PC-3 (cell line): ENCODE results near the gene NPLOC4. TPM values are rescaled to one million over a fixed set of nuclear protein-coding genes. Genes with fewer than 3 reads are reported as not detected.

ENCODE experiments used
- ATAC-seq: fragments of 200-7000 bp; cut with Tn5 transposase; 2 replicates; pipeline ENCODE4 v1.9.1; 2020; ENCODE audit warnings: mild to moderate bottlenecking, moderate library complexity
- BruUV-seq: library from RNA; stranded (reverse); fragments of 400-500 nt; replicated peaks from 2 replicates; lab custom pipeline; 2021; lab: Mats Ljungman, UMichigan
- CTCF ChIA-PET: fragments of 300-600 bp; sonication (Branson Sonifier 250); formaldehyde crosslinking; loops from one replicate; lab custom pipeline; 2022; ENCODE audit warnings: antibody characterized with exemption; lab: Charles Lee
- POLR2A ChIA-PET: fragments of 300-600 bp; sonication (Branson Sonifier 250); formaldehyde crosslinking; loops from one replicate; lab custom pipeline; 2022; ENCODE audit warnings: antibody characterized with exemption; ENCODE audit not compliant: unreplicated experiment; lab: Charles Lee
- DNase-seq: peaks from one replicate; pipeline ENCODE4 v3.0.0-alpha.2; 2015
- H2AFZ ChIP-seq: fragments of 300-600 bp; sonication (generic); 2 replicates; pipeline ENCODE4 v1.6.0; 2016; ENCODE audit warnings: antibody characterized with exemption, low read length
- H3F3A ChIP-seq: fragments of 300-600 bp; sonication (generic); one replicate; pipeline ENCODE4 v1.6.0; 2017; ENCODE audit warnings: antibody characterized with exemption, low read length, control low read depth, mild to moderate bottlenecking; ENCODE audit not compliant: unreplicated experiment
- H3K27ac ChIP-seq: fragments of 300-600 bp; sonication (generic); 2 replicates; pipeline ENCODE4 v1.5.1; 2016; ENCODE audit warnings: mild to moderate bottlenecking, low read length
- H3K27me3 ChIP-seq: fragments of 300-600 bp; sonication (generic); 2 replicates; pipeline ENCODE4 v1.6.1; 2016; ENCODE audit warnings: low read length, mixed read lengths
- H3K36me3 ChIP-seq: fragments of 300-600 bp; sonication (generic); 2 replicates; pipeline ENCODE4 v1.6.1; 2016; ENCODE audit warnings: low read depth, mixed run types, low read length, mixed read lengths
- H3K4me1 ChIP-seq: fragments of 300-600 bp; sonication (generic); 2 replicates; pipeline ENCODE4 v1.5.1; 2016; ENCODE audit warnings: low read length; ENCODE audit not compliant: insufficient read depth
- H3K4me2 ChIP-seq: fragments of 300-600 bp; sonication (generic); 2 replicates; pipeline ENCODE4 v1.6.0; 2016; ENCODE audit warnings: low read length
- H3K4me3 ChIP-seq: fragments of 300-600 bp; sonication (generic); 2 replicates; pipeline ENCODE4 v1.5.1; 2016; ENCODE audit warnings: mild to moderate bottlenecking, low read length, mixed read lengths
- H3K79me2 ChIP-seq: fragments of 300-600 bp; sonication (generic); 2 replicates; pipeline ENCODE4 v1.6.1; 2017; ENCODE audit warnings: low read length, mixed read lengths
- H3K9ac ChIP-seq: fragments of 300-600 bp; sonication (generic); 2 replicates; pipeline ENCODE4 v1.6.0; 2016; ENCODE audit warnings: mild to moderate bottlenecking, low read length
- H3K9me2 ChIP-seq: fragments of 300-600 bp; sonication (generic); replicated peaks from 2 replicates; pipeline ENCODE4 v1.6.1; 2016; ENCODE audit warnings: mixed run types, low read length, mixed read lengths
- H3K9me3 ChIP-seq: fragments of 300-600 bp; sonication (generic); 2 replicates; pipeline ENCODE4 v1.6.1; 2016; ENCODE audit warnings: low read length, mixed read lengths
- H4K20me1 ChIP-seq: fragments of 300-600 bp; sonication (generic); 2 replicates; pipeline ENCODE4 v1.6.1; 2016; ENCODE audit warnings: low read length, mixed read lengths
- EZH2 ChIP-seq: fragments of 300-600 bp; sonication (generic); IDR thresholded peaks from one replicate; pipeline ENCODE4 v1.6.1; 2017; ENCODE audit warnings: antibody characterized with exemption, mild to moderate bottlenecking, low read length; ENCODE audit not compliant: unreplicated experiment
- EZH2phosphoT487 ChIP-seq: fragments of 300-600 bp; sonication (generic); IDR thresholded peaks from 2 replicates; pipeline ENCODE4 v1.6.1; 2018; ENCODE audit warnings: mild to moderate bottlenecking, antibody characterized with exemption, low read length, borderline replicate concordance
- intact Hi-C: fragments of 100-400 bp; cut with micrococcal nuclease; formaldehyde crosslinking; loops from 2 replicates; pipeline ENCODE4 v1.9.0; 2023
- total RNA-seq: library from RNA; depleted of rRNA; stranded (reverse); fragments of >200 nt; gene quantifications from 2 replicates; pipeline ENCODE4 v1.2.3, GENCODE V29; 2014
- TF ChIP-seq, protein P1 (sequence below): fragments of 300-600 bp; sonication (generic); conservative IDR thresholded peaks from 2 replicates; pipeline ENCODE4 v1.5.1; 2017; ENCODE audit warnings: antibody characterized with exemption, low read depth, mild to moderate bottlenecking, low read length

Gene NPLOC4
- total RNA-seq, 1 experiment from 2014 or later = 109 TPM

DNA sequence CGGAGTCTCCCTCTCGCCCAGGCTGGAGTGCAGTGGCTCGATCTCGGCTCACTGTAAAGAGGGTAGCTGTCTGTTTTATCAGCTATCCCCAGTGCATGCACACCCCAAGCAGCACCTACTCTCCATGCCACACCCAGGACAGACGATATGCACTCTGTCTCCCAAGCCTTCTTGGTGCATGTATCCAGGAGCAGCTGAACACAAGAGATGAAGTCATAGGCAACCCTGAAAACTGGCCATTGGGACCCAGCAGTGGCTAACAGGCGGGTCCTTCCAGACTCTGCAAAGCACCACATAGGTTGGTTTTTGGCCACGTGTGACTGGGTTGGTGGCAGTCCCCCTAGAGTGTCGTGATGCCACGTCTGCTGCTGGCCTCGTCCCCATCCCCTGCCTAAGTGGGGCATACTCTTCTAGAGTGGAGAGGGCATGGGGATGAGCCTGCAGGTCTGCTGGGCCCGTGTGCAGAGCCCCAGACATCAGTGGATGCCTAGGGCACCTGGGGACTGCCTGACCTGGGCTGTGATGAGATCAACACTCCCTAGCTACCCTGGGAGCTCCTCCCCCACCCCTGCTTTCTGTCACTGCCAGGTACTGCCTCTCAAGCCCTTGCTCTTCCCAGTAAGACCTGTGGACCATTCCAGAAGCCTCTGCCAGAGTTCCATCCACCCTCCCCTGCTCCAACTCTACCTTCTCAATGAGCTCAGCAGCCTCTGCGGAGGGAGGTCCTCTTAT lies 10.1 kb upstream of the NPLOC4 start:
- no peak for DNase-seq
- intact Hi-C loops = no loop called here
- Histone ChIP-seq H3K27me3 (no peaks in the 10 kb centered on the region), H3K36me3 (no peaks in the 10 kb centered on the region), H3K79me2 (no peaks in the 10 kb centered on the region), H3K4me2 (no peak overlapping the region), H3K27ac (no peak overlapping the region), H3K4me3 (no peak overlapping the region), H3K9me3 (no peaks in the 10 kb centered on the region), H4K20me1 (no peaks in the 10 kb centered on the region), H3K9ac (no peak overlapping the region), H2AFZ (no peak overlapping the region), H3F3A (no peaks in the 10 kb centered on the region), H3K9me2 (no peaks in the 10 kb centered on the region), H3K4me1 (peaks cover 13% of the 10 kb centered on the region)
- ChIA-PET CTCF (no interaction called here), POLR2A (no interaction called here)
- TF ChIP-seq EZH2phosphoT487 (no peak), EZH2 (no peak)
- TF ChIP-seq, protein P1, sequence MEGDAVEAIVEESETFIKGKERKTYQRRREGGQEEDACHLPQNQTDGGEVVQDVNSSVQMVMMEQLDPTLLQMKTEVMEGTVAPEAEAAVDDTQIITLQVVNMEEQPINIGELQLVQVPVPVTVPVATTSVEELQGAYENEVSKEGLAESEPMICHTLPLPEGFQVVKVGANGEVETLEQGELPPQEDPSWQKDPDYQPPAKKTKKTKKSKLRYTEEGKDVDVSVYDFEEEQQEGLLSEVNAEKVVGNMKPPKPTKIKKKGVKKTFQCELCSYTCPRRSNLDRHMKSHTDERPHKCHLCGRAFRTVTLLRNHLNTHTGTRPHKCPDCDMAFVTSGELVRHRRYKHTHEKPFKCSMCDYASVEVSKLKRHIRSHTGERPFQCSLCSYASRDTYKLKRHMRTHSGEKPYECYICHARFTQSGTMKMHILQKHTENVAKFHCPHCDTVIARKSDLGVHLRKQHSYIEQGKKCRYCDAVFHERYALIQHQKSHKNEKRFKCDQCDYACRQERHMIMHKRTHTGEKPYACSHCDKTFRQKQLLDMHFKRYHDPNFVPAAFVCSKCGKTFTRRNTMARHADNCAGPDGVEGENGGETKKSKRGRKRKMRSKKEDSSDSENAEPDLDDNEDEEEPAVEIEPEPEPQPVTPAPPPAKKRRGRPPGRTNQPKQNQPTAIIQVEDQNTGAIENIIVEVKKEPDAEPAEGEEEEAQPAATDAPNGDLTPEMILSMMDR = no peak
- BruUV-seq = no TSS peak
- no peak for ATAC-seq

DNA sequence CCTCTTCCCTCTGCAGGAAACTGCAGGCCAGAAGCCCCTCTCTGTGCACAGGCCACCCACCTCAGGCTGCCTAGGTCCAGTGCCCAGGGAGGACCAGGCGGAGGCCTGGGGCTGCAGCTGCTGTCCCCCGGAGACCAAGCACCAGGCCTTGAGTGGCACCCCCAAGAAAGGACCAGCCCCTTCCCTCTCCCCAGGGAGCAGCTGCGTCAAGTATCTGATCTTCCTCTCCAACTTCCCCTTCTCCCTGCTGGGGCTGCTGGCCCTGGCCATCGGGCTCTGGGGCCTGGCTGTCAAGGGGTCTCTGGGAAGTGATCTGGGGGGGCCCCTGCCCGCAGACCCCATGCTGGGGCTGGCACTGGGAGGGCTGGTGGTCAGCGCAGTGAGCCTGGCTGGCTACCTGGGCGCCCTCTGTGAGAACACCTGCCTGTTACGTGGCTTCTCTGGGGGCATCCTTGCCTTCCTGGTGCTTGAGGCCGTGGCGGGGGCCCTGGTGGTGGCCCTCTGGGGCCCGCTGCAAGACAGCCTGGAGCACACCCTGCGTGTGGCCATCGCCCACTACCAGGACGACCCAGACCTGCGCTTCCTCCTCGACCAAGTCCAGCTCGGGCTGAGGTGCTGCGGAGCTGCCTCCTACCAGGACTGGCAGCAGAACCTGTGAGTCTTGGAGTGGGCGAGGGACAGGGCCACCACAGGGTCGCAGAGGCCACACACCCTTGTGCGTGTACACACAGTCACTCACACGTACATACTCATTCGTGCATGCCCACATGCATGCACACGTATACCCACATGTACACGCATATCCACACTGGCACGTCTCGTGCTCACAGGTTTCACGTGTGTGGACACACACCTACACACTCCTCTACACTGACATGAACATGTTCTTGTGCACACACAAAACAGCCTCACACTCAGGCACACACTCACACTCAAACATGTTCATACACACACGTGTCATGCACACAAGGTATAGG lies 8.4 kb upstream of the NPLOC4 start:
- Histone ChIP-seq H3K27me3 (no peaks in the 10 kb centered on the region), H3K79me2 (no peaks in the 10 kb centered on the region), H3K36me3 (no peaks in the 10 kb centered on the region), H3K4me2 (no peak overlapping the region), H3K9ac (no peak overlapping the region), H3K4me1 (peaks cover 11% of the 10 kb centered on the region), H3K9me3 (no peaks in the 10 kb centered on the region), H3K9me2 (no peaks in the 10 kb centered on the region), H4K20me1 (no peaks in the 10 kb centered on the region), H3K4me3 (no peak overlapping the region), H3K27ac (no peak overlapping the region), H3F3A (no peaks in the 10 kb centered on the region), H2AFZ (no peak overlapping the region)
- ChIA-PET CTCF (no interaction called here), POLR2A (no interaction called here)
- intact Hi-C loops = no loop called here
- TF ChIP-seq EZH2 (no peak), EZH2phosphoT487 (no peak)
- TF ChIP-seq, protein P1 = no peak
- no peak for ATAC-seq
- no peak for DNase-seq
- BruUV-seq = no TSS peak
